GM19324 (cell line): Measurements from ENCODE around the gene ZBBX.

Experiments
- ATAC-seq: cut with Tn5 transposase; IDR thresholded peaks from one replicate; pipeline ENCODE4 v1.9.1; 2021; ENCODE audit warnings: mild to moderate bottlenecking, moderate library complexity; ENCODE audit not compliant: unreplicated experiment, low FRiP score

ZBBX gene

DNA sequence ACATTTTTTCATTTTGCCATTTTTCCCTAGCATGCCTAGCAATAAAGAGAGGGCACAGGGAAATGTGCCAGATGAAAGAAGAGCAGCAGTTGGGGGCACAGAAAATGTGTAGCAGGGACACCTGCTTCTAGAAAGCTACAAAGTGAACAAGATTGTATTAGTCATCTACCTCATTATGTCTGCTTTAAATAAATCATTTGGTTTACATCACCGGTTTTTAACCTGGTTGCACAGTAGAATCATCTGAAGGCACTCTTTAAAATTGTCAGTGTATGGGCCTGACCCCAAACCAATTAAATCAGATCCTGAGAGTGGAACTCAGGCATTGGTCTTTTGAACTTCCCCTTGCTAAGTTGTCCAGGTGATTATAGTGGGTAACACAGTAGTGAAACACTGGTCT lies 73.8 kb downstream of the ZBBX start:
- ATAC-seq: no peak

DNA sequence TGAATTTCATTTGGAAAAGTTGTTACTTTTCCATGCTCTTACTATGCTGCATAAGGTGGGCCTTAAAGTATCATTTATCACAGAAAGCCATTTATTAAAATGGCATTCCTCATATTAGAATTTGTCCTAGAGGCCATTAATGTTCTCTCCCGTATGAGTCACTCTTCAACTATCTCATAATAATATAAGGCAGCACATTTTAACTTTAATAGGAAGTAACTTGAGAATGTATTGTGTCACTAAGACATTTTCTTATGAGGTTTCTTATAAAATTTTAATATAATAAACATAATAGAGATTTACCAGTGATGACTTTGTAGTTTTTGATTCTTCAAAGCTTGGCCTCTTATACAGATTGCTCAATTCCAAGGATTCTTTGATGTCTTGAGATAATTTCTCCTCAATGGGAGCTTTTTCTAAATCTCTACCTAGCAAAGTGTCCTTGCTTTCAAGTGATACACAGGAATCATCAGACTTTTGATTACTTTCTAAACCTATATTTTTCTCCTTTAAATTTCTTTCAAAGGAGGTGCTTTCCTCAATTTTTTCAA lies 74.7 kb downstream of the ZBBX start:
- no peak for ATAC-seq

DNA sequence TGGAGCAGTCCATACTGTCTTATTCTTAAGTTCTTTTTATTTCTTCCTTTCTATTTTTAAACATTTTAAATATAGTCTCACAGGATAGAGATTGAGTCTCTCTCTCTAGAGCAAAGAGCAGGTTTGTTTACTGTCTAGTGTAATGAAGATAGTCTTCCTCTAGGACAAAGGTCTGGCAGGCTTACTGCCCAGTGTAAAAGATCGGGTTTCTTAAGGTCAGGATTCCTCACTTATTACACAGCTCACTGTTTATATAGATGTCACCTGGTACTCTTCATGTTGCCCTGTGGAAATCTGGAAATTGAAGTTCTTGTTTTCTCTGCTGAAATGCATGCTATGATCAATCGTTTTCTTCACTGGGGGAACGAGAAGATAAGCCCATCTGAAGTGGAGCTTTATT lies 76.0 kb downstream of the ZBBX start:
- no peak for ATAC-seq

DNA sequence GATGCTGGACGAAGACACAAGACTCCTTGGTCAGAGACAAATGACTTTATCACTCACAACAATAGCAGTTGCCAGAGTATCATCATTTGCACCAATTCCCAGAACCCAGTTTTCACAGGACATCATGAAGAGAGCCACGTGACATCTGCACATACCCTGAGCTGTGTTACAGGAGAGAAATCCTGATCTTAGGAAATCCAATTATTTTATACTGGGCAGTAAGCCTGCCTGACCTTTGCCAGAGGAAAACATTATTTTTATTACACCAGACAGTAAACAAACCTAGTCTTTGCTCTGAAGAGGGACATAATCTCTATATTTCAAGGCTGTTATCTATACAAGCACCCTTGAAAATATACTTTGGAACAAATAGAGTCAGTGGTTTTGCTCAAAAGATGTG lies 77.4 kb downstream of the ZBBX start:
- no peak for ATAC-seq

DNA sequence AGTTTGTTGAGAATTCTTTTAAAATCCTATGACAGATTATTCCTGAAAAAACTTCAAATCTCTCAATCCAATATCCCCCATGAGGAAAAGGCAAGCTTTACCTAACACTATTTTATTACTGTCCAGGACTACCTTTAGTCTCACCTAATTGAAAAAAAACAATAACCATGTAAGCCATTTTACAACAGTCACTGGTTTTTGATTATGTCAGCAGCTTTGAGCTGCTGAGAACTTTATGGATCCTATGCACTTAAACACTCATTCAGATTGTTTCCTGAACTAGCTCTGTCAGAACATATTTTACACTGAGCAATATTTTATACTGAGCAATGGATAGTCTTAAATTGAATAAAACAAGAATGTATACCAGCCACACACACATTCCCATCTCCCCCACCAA lies 79.9 kb downstream of the ZBBX start:
- no peak for ATAC-seq

DNA sequence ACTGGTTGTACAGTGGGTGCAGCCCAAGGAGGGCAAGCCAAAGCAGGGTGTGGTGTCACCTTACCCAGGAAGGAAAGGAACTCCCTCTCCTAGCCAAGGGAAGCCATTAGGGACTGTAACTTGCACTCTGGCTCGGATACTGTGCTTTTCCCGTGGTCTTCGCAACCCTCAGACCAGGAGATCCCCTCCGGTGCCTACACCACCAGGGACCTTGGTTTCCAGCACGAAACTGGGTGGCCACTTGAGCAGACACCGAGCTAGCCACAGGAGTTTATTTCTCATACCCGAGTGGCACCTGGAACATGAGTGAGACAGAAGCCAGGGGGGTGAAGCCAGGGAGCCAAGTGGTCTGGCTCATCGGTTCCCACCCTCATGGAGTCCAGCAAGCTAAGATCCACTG lies 90.7 kb downstream of the ZBBX start:
- no peak for ATAC-seq

DNA sequence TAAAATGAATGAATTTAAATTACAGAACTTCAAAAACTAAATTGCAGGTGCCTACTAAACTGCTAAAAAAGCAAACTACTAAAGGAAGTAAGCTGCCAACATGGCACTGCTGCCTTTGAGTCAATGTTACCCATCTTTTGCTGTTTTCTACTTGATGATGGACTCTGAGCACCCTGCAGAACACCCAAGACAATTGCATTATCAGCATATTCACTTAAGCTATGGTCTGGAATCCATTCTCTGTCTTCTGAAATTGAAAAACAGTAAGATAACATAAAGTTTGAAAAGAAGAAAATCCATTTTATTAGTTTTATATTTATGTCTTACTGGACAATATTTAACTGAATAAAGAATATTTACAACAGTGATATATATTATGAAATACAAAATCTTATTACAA lies 91.4 kb downstream of the ZBBX start:
- ATAC-seq: no peak

DNA sequence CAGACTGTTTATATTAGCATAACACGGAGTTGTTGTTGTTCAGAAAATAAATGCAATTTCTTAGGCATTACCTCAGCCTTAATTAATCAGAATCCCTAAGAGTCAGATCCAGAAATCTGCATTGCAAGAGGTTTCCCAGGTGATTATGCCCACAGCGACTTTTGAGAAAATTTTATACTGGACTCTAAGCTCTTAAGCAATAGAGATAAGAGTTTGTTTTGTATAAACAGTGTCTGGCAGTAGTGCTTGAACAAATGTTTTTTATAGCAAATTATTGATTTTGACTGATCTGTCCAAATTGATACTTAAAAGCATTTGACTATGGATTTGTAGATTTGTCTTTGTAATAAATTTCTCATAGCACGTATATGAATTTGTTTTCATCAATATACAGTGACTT lies 92.8 kb downstream of the ZBBX start:
- no peak for ATAC-seq

DNA sequence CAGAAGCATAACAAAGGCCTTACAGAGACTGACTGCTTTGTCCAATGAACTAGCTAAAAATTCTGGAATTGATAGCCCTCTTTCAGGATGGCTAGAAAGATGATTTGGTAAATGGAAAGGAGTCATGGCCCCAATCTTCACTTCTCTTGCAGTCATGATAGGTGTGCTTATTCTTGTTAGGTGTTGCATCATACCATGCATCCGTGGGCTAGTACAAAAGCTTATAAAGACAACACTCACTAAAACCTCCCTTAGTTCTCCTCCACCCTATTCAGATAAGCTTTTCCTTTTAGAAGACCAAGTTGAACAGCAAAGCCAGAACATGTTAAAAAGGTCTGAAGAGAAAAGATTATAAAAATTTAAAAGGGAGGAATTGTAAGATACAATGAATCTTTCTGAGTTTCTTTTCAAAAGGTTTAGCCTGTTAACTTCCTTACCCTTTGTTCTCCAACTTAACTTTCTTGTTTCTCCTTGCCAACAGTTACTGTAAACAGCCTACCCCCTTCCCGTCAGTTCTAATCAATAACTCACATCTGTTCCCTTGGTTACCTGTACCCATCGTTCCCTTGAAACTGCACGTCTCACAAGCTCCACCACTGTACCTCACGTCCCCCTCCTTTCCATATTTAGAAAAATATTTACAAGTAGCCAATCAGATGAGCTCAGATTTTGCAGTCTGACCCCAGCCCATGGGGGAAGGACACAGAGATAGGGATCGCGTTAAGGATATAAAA lies 105.8 kb downstream of the ZBBX start:
- no peak for ATAC-seq

DNA sequence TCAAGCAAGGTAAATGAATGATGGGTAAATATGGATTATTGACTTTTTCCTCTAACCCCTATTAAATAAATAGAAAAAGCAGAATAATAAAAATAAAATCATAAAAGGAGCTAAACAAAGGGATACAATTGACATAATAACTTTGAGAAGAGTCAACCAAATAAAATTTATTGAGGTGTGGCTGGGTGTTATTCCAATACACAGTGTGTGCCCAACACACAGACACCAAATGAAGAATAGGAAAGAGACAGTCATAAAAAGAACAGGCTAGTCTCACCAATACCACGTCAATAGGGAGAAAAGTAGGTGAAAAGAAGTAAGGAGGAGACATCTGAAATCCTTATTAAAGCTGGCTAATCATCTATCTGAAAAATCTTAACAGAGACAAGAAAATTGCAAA lies 127.1 kb downstream of the ZBBX start:
- ATAC-seq: no peak

DNA sequence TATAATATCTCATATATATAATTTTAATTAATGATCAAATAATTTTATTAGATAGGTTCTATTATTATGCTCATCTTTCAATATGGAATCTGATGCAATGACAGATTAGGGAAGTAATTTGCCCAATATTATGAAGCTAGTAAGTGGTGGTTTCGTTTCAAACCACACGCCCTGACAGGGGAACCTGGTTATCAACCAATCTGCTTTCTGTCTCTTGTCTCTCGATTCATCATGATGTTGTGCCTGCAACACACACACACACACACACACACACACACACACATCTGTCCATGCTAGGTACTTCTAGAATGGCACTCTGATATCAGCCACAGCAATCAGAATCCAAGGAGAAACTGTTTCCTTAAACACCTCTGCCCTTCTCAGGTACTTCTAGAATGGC lies 128.4 kb downstream of the ZBBX start:
- ATAC-seq: no peak

DNA sequence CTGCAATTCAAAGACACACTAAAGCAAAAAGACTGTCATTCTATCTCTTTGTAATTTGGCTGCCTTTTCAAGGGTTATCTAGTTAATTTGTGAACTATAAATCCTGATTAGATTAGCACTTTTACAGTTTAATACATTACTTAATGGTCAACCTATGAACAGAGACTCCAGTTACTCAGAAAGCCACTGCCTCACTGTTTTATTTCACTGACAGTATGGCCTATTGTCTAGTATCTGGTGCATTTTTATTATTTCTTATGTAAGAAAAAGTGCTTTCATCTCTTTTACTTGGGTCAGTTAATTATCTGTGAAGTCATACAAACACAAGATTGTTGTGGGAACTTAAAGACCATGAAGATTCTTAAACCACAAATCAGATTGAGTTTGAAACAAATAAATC lies 133.8 kb downstream of the ZBBX start:
- ATAC-seq: no peak

DNA sequence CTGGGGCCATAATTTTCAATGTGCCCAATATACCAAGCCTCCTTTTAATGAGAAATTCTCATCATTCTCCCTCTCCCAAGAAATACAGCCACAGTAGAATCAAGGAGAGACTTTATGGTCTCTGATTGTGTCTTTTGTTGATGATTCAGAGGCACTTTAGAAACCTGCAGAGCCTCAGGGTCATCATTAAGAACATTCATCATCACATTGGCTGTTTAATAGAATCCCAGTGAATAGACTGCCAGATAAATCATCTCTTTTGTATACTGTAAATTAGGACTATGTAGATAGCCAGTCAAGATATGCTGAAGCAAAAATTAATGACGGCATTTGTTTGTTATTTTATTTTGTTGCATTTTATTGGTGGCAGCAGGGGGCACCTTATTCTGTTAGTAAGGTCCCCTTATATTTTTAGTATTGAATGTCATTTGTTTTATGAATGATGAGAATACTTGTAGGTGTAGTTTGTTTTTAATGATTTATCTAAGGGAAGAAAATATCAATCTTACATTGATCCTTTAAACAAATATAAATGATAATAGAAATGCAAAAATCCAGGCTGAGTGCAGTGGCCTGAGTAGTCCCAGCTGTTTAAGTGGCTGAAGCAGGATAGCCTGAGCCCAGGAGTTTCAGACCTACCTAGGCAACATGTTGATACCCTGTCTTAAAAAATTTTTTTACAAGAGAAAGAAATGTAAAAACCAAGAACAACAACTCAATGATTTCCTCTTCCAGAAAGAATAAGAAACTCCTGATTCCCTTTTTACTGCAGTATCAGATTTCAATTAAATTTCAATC lies 138.8 kb downstream of the ZBBX start:
- ATAC-seq: no peak

DNA sequence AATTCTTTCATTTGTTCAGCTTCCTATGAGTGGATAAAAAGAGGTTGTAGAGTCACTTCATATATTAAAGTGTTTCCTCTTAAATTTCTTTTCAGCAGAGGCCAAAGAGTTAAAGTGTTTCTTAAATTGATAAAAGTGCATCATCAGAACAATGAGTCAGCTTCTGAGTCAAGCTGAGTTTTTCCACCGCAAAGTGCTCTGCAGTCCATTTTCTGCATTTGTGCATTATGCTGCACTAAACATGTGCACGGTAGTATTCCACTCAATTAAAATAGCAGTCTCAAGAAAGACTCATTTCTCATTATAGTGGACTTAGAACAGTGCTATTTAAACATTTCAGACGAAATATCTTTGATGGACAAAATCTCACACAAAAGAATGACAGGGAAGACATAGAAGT lies 152.0 kb downstream of the ZBBX start:
- no peak for ATAC-seq

DNA sequence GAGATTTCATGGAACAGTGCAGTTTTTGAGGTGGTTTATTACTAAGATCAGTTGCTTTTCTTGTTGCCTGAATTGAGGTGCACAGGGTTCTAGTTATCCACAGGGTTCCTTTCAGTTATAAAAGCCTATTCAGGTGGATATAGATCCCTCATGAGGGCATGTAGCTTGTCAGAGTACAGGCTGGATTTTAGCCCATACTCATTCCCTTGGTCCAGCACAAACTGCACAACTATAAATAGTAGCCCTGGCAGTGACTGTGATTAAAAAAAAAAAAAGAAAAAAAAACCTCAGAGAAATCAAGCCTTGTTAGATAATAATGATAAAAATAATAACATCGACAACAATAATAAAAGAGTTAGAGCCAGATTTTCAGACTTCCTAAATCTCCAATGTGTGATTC lies 154.3 kb downstream of the ZBBX start:
- no peak for ATAC-seq

DNA sequence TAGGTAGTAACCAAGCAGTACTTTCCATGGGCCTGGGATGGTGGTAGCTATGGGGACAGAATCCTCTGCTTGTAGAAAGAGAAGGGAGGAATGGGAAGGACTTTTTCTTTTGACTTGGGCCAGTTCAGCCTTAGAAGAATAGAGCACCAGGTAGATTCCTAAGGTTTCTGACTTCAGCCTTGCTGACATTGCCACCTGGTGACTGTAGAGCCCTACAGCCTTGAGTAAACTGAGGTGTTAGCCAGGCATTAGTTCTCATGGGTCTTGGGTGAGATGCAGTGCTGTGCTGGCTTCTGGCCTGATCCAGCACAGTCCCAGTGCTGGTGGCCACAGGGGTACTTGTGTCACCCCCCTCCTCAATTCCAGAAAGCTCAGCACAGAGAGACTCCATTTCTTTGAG lies 171.1 kb downstream of the ZBBX start:
- ATAC-seq: no peak

DNA sequence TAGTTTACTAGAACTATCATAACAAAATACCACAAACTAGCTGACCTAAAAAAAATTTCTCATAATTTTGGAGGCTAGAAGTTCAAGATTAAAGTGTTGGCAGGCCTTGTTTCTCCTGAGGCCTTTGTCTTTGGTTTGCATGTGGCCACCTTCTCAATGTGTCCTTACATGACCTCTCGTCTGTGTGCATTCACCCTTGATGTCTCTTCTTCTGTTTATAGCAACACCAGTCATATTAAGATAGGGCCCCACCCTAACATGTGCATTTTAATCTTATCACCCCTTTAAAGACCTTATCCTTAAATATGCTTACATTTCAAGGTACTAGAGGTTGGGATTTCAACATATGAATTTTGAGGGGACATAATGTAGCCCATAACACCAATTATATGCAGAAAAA lies 177.0 kb downstream of the ZBBX start:
- ATAC-seq: no peak

DNA sequence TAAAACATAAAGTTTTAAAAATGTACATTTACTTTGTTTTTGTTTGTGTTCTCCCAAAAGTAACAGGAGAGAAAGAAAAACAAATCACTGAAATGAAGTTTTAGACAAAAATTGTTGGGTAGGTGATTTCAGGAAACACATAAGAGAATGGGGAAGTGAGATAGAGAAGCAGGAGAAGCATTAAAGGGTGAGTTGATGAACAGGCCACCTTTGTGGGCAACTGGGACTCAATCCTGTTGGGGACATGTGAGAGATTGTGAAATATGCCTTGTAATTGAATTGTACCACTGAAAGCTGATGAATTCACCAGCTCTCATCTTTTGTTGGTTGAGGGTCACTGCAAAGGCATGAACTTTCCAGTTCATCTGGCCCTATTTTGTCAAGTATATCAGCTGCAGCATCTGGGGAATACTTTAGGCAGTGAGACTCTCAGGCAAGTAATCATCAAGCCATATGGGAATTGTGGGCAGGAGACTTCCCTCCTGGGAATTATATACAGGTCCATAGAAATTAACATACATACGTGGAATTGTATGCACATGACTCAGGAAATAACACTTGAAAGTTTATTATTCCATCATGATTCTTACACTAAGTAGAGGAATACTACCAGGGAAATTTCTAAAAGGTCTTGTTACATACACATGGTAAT lies 181.0 kb downstream of the ZBBX start:
- ATAC-seq: no peak
